ACC112 (cell line): Measurements from ENCODE around the gene FOXO6.

Experiments used
- H2AFZ ChIP-seq: fragments of 200-600 bp; sonication (generic); one replicate; pipeline ENCODE4 v1.6.0; 2017; ENCODE audit warnings: antibody characterized with exemption, low read length; ENCODE audit not compliant: unreplicated experiment
- H3K27ac ChIP-seq: fragments of 200-600 bp; sonication (generic); 2 replicates; pipeline ENCODE4 v1.5.1; 2014; ENCODE audit warnings: low read depth, mild to moderate bottlenecking, antibody characterized with exemption, low read length, moderate library complexity
- H3K27me3 ChIP-seq: fragments of 200-600 bp; sonication (generic); 2 replicates; pipeline ENCODE4 v1.6.1; 2014; ENCODE audit warnings: mild to moderate bottlenecking, antibody characterized with exemption, low read length, moderate library complexity, mixed read lengths; ENCODE audit not compliant: insufficient read depth
- H3K36me3 ChIP-seq: fragments of 200-600 bp; sonication (generic); 2 replicates; pipeline ENCODE4 v1.6.1; 2016; ENCODE audit warnings: mild to moderate bottlenecking, antibody characterized with exemption, low read length, moderate library complexity, mixed read lengths; ENCODE audit not compliant: insufficient read depth
- H3K4me1 ChIP-seq: fragments of 200-600 bp; sonication (generic); one replicate; pipeline ENCODE4 v1.6.1; 2016; ENCODE audit warnings: low read length, mixed read lengths; ENCODE audit not compliant: insufficient read depth, unreplicated experiment, control insufficient read depth
- H3K4me3 ChIP-seq: fragments of 200-600 bp; sonication (generic); 2 replicates; pipeline ENCODE4 v1.5.1; 2014; ENCODE audit warnings: mild to moderate bottlenecking, low read depth, low read length
- H3K79me2 ChIP-seq: fragments of 200-600 bp; sonication (generic); one replicate; pipeline ENCODE4 v1.6.0; 2016; ENCODE audit warnings: low read length; ENCODE audit not compliant: control insufficient read depth, unreplicated experiment, insufficient read depth

The FOXO6 gene

DNA sequence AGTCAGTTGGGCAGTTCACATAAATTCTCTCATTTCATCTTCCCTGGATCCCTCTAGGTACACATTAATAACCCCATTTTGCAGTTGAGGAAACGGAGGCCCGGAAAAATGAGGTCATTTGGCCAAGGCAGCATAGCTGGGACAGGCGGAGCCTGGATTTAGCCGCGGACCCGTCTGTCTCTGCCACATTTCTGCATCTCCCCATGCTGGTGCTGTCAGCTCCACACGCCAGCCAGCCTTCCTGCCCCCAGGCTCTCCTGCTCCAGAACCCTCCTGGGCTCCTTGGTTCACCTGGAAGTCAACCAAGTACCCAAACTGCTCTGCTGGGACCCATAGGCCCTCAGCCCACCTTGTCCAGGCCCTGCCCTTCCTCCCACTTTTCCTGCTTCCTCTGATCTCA, 7.6 kb downstream of the FOXO6 start:
- no peaks in the 10 kb centered on the region for H3K79me2 ChIP-seq
- H3K36me3 ChIP-seq = no peaks in the 10 kb centered on the region
- H3K27me3 ChIP-seq = peaks cover 35% of the 10 kb centered on the region
- H3K4me1 ChIP-seq = peaks cover 6% of the 10 kb centered on the region
- no peak overlapping the region for H2AFZ ChIP-seq
- H3K4me3 ChIP-seq = no peak overlapping the region
- no peak overlapping the region for H3K27ac ChIP-seq

DNA sequence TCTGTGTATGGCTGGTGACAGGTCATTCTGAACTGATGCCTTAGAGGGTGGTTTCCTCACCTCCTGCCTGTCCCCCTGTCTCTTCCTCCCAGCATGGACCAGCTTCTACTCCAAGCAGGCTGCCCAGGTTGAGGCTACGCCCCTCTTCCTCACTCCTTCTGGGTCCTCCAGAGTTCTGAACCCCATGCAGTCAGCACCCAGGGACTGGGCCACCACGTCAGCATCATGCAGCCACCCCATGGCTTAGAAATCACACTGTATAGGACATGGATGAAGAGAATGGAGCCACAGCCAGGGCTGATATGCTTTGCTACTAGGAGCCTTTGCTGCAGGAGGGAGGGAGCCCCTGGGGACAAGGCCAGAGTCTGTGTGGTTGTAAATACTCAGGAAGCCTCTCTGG, 8.3 kb downstream of the FOXO6 start:
- Histone ChIP-seq H2AFZ (no peak overlapping the region), H3K27me3 (peaks cover 33% of the 10 kb centered on the region), H3K4me3 (no peak overlapping the region), H3K36me3 (no peaks in the 10 kb centered on the region), H3K4me1 (peaks cover 6% of the 10 kb centered on the region), H3K79me2 (no peaks in the 10 kb centered on the region), H3K27ac (no peak overlapping the region)

DNA sequence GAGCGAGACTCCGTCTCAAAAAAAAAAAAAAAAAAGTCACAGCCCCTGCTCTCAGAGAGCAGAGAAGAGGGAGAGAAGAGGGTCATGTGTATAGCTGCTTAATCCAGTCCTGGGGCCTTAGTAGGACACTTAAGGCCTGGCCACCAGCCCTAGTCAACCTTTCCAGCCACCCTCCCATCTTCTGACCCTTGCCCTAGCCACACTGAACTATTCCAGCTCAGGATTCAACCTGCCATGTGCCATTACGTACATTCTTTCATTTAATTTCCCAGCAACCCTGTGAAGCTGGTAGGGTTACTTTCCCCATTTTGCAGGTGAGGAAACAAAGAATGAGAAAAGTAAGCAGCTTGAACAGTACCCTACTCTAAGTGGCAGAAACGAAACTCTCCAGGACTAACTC, 9.0 kb downstream of the FOXO6 start:
- no peak overlapping the region for H3K27ac ChIP-seq
- peaks cover 6% of the 10 kb centered on the region for H3K4me1 ChIP-seq

DNA sequence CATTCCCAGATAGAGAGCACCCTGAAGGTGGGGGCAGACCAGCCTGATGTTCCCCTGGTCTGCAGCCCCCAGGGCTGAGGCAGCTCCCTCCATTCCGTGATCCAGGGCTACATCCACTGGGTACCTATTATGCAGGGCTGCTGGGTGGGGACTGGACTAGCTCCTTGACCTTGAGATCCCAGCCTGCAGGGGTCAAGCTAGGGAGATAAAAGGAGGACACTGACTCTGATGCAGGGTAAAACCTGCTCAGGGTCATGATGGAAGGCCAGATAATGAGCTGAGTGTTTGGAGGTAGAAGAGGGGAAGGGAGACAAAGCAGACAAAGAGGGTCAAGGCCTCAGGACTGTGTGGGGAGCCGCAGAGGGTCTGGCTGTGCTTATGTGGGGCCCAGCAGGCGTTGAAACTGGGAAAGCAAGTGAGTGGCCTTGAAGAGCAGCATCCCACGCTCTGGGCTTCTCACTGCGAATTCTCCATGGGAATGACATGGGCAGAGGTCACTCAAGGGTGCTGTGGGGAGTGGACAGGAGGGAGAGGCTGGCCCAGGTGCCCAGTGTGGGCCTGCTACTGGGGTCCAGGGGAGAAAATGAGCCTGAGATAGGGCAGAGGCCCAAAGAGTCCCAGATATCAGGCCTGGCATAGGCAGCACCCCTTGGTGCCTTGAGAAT, 9.7 kb downstream of the FOXO6 start:
- H3K36me3 ChIP-seq = no peaks in the 10 kb centered on the region
- peaks cover 3% of the 10 kb centered on the region for H3K4me1 ChIP-seq
- no peak overlapping the region for H2AFZ ChIP-seq
- H3K27me3 ChIP-seq = peaks cover 32% of the 10 kb centered on the region; the same call in 1 of the 2 replicates
- no peaks in the 10 kb centered on the region for H3K79me2 ChIP-seq
- no peak overlapping the region for H3K27ac ChIP-seq
- H3K4me3 ChIP-seq = no peak overlapping the region

More for the DNA sequence above, 9.0 kb downstream of the FOXO6 start:
- Histone ChIP-seq H3K4me3 (no peak overlapping the region), H3K27me3 (peaks cover 33% of the 10 kb centered on the region; the same call in 1 of the 2 replicates), H3K79me2 (no peaks in the 10 kb centered on the region), H2AFZ (no peak overlapping the region), H3K36me3 (no peaks in the 10 kb centered on the region)

DNA sequence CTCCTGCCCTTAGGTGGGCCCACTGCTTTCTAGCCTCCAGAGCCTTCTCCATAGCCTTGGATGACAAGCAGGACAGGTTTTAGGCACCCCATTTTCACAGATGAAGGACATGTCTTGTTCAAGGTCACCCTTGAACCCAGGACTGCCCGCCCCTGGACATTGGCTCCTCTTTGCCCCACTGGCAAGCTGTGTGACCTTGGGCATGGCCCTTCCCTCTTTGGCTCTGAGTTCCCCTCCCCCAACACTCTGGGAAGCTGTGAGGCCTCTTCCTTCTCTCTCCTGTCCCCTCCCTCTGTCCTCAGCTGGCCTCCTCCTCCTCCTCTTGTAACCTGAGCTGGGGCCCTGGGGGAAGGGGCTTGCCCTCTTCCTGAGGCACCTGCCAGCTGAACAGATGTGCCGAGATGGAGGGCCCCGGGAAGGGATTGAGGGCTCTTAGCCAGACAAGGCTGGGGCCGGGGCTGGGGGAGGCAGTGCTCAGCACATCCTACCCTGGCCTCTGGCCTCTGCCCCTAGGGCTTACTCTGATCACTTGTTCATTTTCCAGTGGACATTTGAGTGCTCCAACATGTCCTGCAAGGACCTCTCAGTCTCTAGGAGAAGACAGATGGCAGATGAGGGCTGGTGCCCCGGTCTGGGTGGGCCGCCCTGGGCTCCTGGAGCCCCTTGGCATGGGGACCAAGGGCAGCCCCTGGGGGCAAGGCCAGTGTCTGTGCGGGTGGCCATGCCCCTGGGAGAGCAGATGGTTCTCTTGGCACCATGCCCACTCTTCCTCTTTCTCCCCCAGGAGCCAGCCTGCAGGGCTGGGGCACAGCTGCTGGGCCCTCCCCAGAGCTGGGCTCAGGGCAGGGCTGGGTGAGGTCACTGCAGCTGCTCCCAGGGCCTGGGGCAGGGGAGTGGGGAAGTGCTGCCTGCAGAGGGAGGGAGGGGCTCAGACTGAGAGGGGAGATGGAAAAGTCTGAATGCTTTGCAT, 10.7 kb downstream of the FOXO6 start:
- H3K79me2 ChIP-seq = no peaks in the 10 kb centered on the region
- H3K36me3 ChIP-seq = no peaks in the 10 kb centered on the region
- no peaks in the 10 kb centered on the region for H3K4me1 ChIP-seq
- H3K27me3 ChIP-seq = peaks cover 23% of the 10 kb centered on the region; the same call in 1 of the 2 replicates
- H3K27ac ChIP-seq = no peak overlapping the region
- H2AFZ ChIP-seq = no peak overlapping the region
- H3K4me3 ChIP-seq = no peak overlapping the region

DNA sequence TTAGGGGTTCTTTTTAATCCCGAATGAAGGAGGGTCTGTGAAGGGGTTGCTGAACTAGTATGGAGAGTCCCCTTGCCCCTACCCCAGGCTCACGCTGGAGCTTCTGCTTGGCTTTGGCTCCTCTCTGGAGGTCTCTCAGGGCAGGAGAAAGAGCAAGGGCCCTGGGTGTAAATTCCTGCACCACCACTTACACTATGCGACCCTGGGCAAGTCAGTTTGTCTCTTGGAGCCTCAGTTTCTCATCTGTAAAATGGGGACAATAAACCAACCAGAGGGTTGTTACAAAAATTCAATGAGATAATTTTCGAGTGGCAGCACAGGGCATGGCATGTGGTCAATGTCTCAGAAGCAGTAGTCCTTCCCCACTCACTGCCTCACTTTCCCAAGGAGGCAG, 11.4 kb downstream of the FOXO6 start:
- no peak overlapping the region for H2AFZ ChIP-seq
- no peak overlapping the region for H3K27ac ChIP-seq
- no peaks in the 10 kb centered on the region for H3K79me2 ChIP-seq
- H3K4me3 ChIP-seq = no peak overlapping the region
- peaks cover 16% of the 10 kb centered on the region; the same call in 1 of the 2 replicates for H3K27me3 ChIP-seq
- no peaks in the 10 kb centered on the region for H3K36me3 ChIP-seq
- H3K4me1 ChIP-seq = no peaks in the 10 kb centered on the region

DNA sequence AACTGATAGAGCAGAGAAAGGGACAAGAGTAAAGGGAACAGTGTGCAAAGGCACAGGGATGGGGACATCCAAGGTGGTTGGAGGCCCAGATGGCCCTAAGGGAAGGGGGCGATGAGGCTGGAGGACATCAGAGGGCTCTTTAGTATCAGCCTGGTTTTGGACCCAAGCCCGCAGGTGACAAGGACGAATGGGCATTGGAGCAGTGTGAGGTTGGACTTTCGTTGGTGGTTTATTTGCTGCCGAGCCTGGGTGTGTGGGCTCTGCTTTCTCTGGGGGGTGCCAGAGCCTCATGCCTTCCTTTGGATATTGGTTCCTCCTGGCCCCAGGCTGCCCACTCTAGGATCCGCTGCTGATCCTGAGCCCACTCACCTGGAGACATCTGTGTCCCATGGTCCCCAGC, 12.1 kb downstream of the FOXO6 start:
- Histone ChIP-seq H3K27ac (no peak overlapping the region), H3K79me2 (no peaks in the 10 kb centered on the region), H3K36me3 (no peaks in the 10 kb centered on the region), H3K27me3 (peaks cover 10% of the 10 kb centered on the region; the same call in 1 of the 2 replicates), H3K4me1 (no peaks in the 10 kb centered on the region), H2AFZ (no peak overlapping the region), H3K4me3 (no peak overlapping the region)

DNA sequence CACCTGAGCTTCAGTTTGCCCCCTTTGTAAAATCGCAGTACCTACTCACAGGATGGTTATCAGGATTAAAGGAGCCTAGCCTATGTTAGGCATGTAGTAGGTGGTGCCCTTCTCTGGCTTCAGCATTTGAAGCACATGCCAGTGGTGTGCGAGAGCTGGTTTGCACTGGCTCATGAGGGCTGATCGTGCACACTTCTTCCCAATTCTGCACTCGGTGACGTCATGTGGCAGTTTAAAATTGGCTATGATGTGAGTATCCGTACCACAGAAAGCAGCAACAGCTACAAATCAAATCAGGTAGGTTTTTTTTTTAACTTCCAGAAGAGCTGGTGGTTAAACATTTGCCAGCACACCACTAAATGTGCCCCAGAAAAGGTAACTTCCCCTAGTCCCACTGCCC, 13.5 kb downstream of the FOXO6 start:
- no peaks in the 10 kb centered on the region for H3K36me3 ChIP-seq

DNA sequence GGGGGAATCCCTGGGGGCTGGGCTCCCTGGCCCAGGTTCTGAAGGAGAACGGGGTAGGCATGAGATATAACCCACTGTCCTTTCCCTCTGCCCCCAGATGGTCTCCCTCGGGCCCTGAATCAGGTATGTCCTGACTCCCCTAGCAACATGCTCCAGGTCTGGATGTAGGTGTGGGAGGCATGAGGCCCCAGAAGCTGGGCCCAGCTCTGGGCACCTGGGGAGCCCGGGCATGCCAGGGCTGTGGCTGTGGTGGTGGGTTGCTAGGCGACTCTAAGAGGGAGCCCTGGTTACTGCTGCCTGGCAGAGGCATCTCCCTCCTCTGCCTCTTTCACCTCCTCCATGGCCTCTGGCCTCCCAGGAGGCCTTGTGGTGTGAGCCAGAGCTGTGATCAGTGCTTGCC, 16.2 kb downstream of the FOXO6 start:
- H3K27ac ChIP-seq = no peak overlapping the region
- H3K27me3 ChIP-seq = no peaks in the 10 kb centered on the region
- H3K4me1 ChIP-seq = peaks cover 18% of the 10 kb centered on the region
- no peaks in the 10 kb centered on the region for H3K79me2 ChIP-seq
- H3K36me3 ChIP-seq = no peaks in the 10 kb centered on the region
- H2AFZ ChIP-seq = no peak overlapping the region
- H3K4me3 ChIP-seq = no peak overlapping the region

More for the DNA sequence above, 13.5 kb downstream of the FOXO6 start:
- Histone ChIP-seq H3K27me3 (no peaks in the 10 kb centered on the region), H3K27ac (no peak overlapping the region), H3K4me1 (peaks cover 6% of the 10 kb centered on the region), H3K79me2 (no peaks in the 10 kb centered on the region), H3K4me3 (no peak overlapping the region), H2AFZ (no peak overlapping the region)

DNA sequence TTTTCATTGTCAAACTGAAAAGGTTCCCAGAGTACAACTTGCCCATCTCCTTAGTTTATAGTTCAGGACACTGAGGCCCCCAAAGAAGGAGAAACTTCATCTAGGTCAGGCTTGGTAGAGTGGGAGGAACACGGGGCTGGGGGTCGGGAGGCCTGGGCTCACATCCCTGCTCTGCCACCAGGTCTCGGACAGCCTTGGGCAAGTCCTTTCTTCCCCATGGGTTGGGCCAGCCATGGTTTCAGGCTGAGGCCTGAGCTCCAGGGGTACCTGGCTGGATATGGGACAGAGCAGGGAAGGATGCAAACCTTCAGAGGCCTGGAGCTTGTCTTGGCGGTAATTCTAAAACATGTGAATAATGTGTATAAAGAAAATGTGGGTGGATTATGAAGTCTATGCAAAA, 17.0 kb downstream of the FOXO6 start:
- Histone ChIP-seq H3K27me3 (no peaks in the 10 kb centered on the region), H2AFZ (no peak overlapping the region), H3K4me3 (no peak overlapping the region), H3K27ac (no peak overlapping the region), H3K36me3 (no peaks in the 10 kb centered on the region), H3K4me1 (peaks cover 18% of the 10 kb centered on the region), H3K79me2 (no peaks in the 10 kb centered on the region)
